Naive thymus-derived CD4-positive, alpha-beta T cell (primary cell): ENCODE data around the gene STX10. TPM values are rescaled to one million over a fixed set of nuclear protein-coding genes. Genes with fewer than 3 reads are reported as not detected.
A peak's percentile ranks its signal among the peaks of the same experiment; 100 is the strongest.

Source experiments
- ATAC-seq: fragments of 150-1000 bp; cut with Tn5 transposase; 2 replicates; pipeline ENCODE4 v1.10.0; 2021; ENCODE audit warnings: mild to moderate bottlenecking, moderate library complexity
- CTCF ChIA-PET: fragments of 350-600 bp; sonication (Branson Sonifier 250); formaldehyde crosslinking; loops from one replicate; lab custom pipeline; 2021; ENCODE audit warnings: antibody characterized with exemption; lab: Charles Lee
- POLR2A ChIA-PET: fragments of 350-600 bp; sonication (Branson Sonifier 250); formaldehyde crosslinking; loops from one replicate; lab custom pipeline; 2021; ENCODE audit warnings: antibody characterized with exemption, inconsistent platforms; lab: Charles Lee
- DNase-seq, 9 donors: peaks; one replicate each; pipeline versions ENCODE4 v3.0.0 to v3.0.0-alpha.2; 2020 to 2022; ENCODE audit warnings: mixed read lengths in 1 of 9
- H3K27ac ChIP-seq: one replicate; pipeline ENCODE4 v1.7.0; 2013; ENCODE audit warnings: mild to moderate bottlenecking, low read depth, low read length, moderate library complexity
- H3K27me3 ChIP-seq, 2 donors: one replicate each; pipeline ENCODE4 v1.7.0; 2013; ENCODE audit warnings: low read length in 2 of 2, mild to moderate bottlenecking in 2 of 2, moderate library complexity in 2 of 2; ENCODE audit not compliant: control insufficient read depth in 2 of 2, insufficient read depth in 2 of 2
- H3K36me3 ChIP-seq, 3 experiments: 1 replicate in 2 of 3; 2 replicates in 1 of 3; pipeline ENCODE4 v1.7.0; 2013; ENCODE audit warnings: low read length in 3 of 3, mild to moderate bottlenecking in 3 of 3, moderate library complexity in 1 of 3; ENCODE audit not compliant: insufficient read depth in 3 of 3, control insufficient read depth in 2 of 3
- H3K4me1 ChIP-seq, 2 donors: one replicate each; pipeline ENCODE4 v1.7.0; 2013; ENCODE audit warnings: low read length in 2 of 2, mild to moderate bottlenecking in 2 of 2, moderate library complexity in 1 of 2; ENCODE audit not compliant: control insufficient read depth in 2 of 2, insufficient read depth in 2 of 2
- H3K4me3 ChIP-seq: 2 replicates; pipeline ENCODE4 v1.7.0; 2013; ENCODE audit warnings: mild to moderate bottlenecking, low read length
- H3K9me3 ChIP-seq, 3 experiments: 1 replicate in 2 of 3; 2 replicates in 1 of 3; pipeline ENCODE4 v1.7.0; 2013; ENCODE audit warnings: low read length in 3 of 3; ENCODE audit not compliant: control insufficient read depth in 2 of 3
- H3K27ac Mint-ChIP-seq, 9 donors: one replicate each; pipeline ENCODE4 v1.8.0; 2020 to 2022; ENCODE audit warnings: mixed read lengths in 9 of 9, mild to moderate bottlenecking in 8 of 9, moderate library complexity in 5 of 9, inconsistent platforms in 2 of 9
- H3K27me3 Mint-ChIP-seq, 5 donors: one replicate each; pipeline ENCODE4 v1.8.0; 2021 to 2022; ENCODE audit warnings: mixed read lengths in 5 of 5, mild to moderate bottlenecking in 1 of 5
- H3K36me3 Mint-ChIP-seq, 5 donors: one replicate each; pipeline ENCODE4 v1.8.0; 2020 to 2022; ENCODE audit warnings: mixed read lengths in 5 of 5, mild to moderate bottlenecking in 3 of 5, inconsistent platforms in 1 of 5
- H3K4me1 Mint-ChIP-seq, 7 donors: one replicate each; pipeline ENCODE4 v1.8.0; 2020 to 2022; ENCODE audit warnings: mixed read lengths in 7 of 7, mild to moderate bottlenecking in 3 of 7, inconsistent platforms in 1 of 7
- H3K4me3 Mint-ChIP-seq, 10 donors: one replicate each; pipeline ENCODE4 v1.8.0; 2020 to 2022; ENCODE audit warnings: mild to moderate bottlenecking in 10 of 10, mixed read lengths in 10 of 10, moderate library complexity in 6 of 10, inconsistent platforms in 2 of 10
- H3K9me3 Mint-ChIP-seq, 11 donors: one replicate each; pipeline ENCODE4 v1.8.0; 2020 to 2022; ENCODE audit warnings: mixed read lengths in 11 of 11, mild to moderate bottlenecking in 4 of 11, inconsistent platforms in 1 of 11, moderate library complexity in 1 of 11
- intact Hi-C, 2 donors: fragments of 100-400 bp; cut with micrococcal nuclease; formaldehyde crosslinking; loops; one replicate each; pipeline ENCODE4 v1.15.1; 2023
- polyA plus RNA-seq, 2 donors: library from polyadenylated mRNA; unstranded; fragments of 300-500 nt; fragmentation: Illumina TruSeq; gene quantifications; one replicate each; pipeline ENCODE4 v1.2.3, GENCODE V29; 2021
- total RNA-seq, 6 experiments: library from RNA in 5 of 6; stranded (reverse) in 5 of 6; gene quantifications; 1 replicate in 5 of 6; 2 replicates in 1 of 6; pipeline ENCODE4 v1.2.3 and lab custom pipeline; 2021 to 2026

STX10 gene
- total and polyA plus RNA-seq, 7 experiments from 2014 or later, result 42.6 to 76.2 (median 63.7) TPM

DNA sequence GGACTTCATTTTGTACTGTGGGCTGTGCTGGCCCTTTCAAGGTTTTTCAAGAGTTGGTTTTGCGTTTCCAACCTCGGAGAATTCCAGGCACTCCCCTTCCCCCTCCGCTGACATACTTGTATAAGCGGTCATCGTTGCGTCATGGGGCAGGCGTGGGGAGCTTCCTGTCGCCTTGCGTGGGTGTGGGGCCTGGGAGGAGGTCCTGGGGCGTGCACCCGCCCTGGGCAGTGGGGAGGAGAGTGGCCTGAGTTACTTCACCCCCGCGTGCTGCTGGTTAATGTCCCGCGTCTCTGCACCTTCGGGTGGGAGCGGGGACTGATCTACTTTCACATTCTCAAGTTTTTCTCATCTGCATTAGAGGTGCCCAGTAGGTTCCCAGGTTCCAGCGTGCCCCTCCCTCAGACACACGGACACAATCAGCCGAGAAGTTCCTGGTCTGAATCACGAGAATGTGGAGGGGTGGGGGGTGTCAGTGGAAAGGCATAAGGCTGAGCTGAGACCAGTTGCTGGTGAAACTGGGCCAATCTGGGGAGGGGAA lies 4.1 kb upstream of the STX10 start:
- H3K4me1 Mint-ChIP-seq, result peaks cover 20 to 61% (median 32%) of the 10 kb centered on the region in 7 donors

DNA sequence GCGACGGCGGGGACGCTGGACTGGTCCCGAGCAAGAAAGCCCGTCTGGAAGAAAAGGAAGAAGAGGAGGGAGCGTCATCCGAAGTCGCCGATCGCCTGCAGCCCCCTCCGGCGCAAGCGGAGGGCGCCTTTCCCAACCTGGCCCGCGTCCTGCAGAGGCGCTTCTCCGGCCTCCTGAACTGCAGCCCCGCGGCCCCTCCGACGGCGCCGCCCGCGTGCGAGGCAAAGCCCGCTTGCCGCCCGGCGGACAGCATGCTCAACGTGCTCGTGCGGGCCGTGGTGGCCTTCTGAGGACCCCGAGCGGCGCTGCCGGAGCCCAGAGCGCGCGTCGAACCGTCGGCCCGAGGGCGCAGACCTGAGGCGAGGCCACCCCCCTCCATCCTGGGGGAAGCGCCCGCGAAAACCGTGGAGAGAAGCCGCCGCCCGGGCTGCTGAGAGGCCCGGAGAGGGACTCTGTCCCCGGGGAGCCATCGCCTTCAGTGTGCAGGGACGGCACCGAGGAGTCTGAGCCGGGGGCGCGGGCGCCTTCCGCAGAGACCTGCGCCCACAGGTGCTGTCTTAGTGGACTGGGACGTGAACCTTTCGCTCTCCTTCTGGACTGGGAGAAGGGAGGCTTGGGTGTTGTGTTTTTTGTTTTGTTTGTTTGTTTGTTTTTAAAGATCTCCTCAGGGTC lies 3.5 kb upstream of the STX10 start:
- peak overlapping the region; percentile 96 for H3K27ac ChIP-seq
- peak in 7 of 9 donors; percentile 11 to 44 (median 25) for DNase-seq
- no peaks in the 10 kb centered on the region for H3K9me3 ChIP-seq
- Mint-ChIP-seq H3K4me3 (peak overlapping the region; percentile 94 to 100 (median 98)), H3K27me3 (peaks cover 0 to 17% (median 0%) of the 10 kb centered on the region in 5 donors), H3K36me3 (peaks cover 12 to 34% (median 20%) of the 10 kb centered on the region in 5 donors), H3K4me1 (peaks cover 22 to 63% (median 35%) of the 10 kb centered on the region in 7 donors), H3K27ac (peak overlapping the region; percentile 97 to 100 (median 99)), H3K9me3 (peaks cover 0 to 25% (median 0%) of the 10 kb centered on the region in 11 donors)
- intact Hi-C loops, result loop anchor here (1.0 to 10.0 kb wide), 11 partner anchors 55 to 1364 kb away; partner anchors contain the start of genes DNAJB1 (in 2 of the 2), JUNB (in 1 of the 2), RFX1 (in 1 of the 2) and ZNF490 (in 1 of the 2)
- H3K4me3 ChIP-seq, result peak overlapping the region; percentile 96
- ChIA-PET POLR2A (interaction anchor here (0.6 to 6.6 kb wide), 21 partner anchors 9 to 423 kb away, joined by 3 to 283 read pairs (median 19); partner anchors contain the start of gene NACC1), CTCF (interaction anchor here (0.6 to 3.4 kb wide), 5 partner anchors 10 to 788 kb away, joined by 3 to 17 read pairs (median 14); no protein-coding TSS in a partner anchor)
- peaks cover 0 to 41% (median 6%) of the 10 kb centered on the region in 3 experiments for H3K36me3 ChIP-seq
- no peak for ATAC-seq
- H3K4me1 ChIP-seq, result peaks cover 20 to 27% of the 10 kb centered on the region in 2 donors
- H3K27me3 ChIP-seq, result no peaks in the 10 kb centered on the region

More for the DNA sequence above, 4.1 kb upstream of the STX10 start:
- Histone ChIP-seq H3K4me1 (peaks cover 16 to 23% of the 10 kb centered on the region in 2 donors), H3K4me3 (peak overlapping the region; percentile 96), H3K36me3 (peaks cover 0 to 41% (median 6%) of the 10 kb centered on the region in 3 experiments), H3K27ac (peak overlapping the region; percentile 96), H3K9me3 (no peaks in the 10 kb centered on the region), H3K27me3 (no peaks in the 10 kb centered on the region)
- peaks cover 0 to 25% (median 0%) of the 10 kb centered on the region in 11 donors for H3K9me3 Mint-ChIP-seq
- ChIA-PET CTCF (interaction anchor here (1.1 to 3.4 kb wide), 9 partner anchors 9 to 58 kb away, joined by 3 to 17 read pairs (median 8); no protein-coding TSS in a partner anchor), POLR2A (interaction anchor here (0.9 to 6.6 kb wide), 10 partner anchors 14 to 108 kb away, joined by 3 to 283 read pairs (median 11); partner anchors contain the start of gene NACC1)
- peak overlapping the region; percentile 94 to 100 (median 98) for H3K4me3 Mint-ChIP-seq
- intact Hi-C loops, result loop anchor here (5.0 to 10.0 kb wide), 6 partner anchors 362 to 1363 kb away; partner anchors contain the start of genes DNAJB1 (in 2 of the 2), JUNB (in 1 of the 2), ZNF490 (in 1 of the 2) and ZNF791 (in 1 of the 2)
- H3K36me3 Mint-ChIP-seq, result peaks cover 12 to 33% (median 20%) of the 10 kb centered on the region in 5 donors
- peaks cover 0 to 17% (median 0%) of the 10 kb centered on the region in 5 donors for H3K27me3 Mint-ChIP-seq
- H3K27ac Mint-ChIP-seq, result peak overlapping the region; percentile 97 to 100 (median 98)
- DNase-seq (peak; percentile 26 to 80 (median 41)), ATAC-seq (no peak)

DNA sequence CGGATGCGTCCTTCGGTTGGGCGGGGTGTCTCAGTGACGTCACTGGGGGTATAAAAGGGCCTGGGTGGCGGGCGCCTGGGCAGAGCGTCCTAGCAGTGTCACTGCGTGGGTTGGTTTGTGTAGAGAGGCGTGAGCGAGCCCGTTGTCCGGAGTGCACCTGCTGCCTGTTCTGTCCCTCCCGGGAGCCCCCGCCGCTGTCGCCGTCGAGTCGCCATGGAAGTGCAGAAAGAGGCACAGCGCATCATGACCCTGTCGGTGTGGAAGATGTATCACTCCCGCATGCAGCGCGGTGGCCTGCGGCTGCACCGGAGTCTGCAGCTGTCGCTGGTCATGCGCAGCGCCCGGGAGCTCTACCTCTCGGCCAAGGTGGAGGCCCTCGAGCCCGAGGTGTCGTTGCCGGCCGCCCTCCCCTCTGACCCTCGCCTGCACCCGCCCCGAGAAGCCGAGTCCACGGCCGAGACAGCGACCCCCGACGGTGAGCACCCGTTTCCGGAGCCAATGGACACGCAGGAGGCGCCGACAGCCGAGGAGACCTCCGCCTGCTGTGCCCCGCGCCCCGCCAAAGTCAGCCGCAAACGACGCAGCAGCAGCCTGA lies 2.9 kb upstream of the STX10 start:
- peaks cover 22 to 60% (median 33%) of the 10 kb centered on the region in 7 donors for H3K4me1 Mint-ChIP-seq
- H3K27ac Mint-ChIP-seq, result peak overlapping the region; percentile 97 to 100 (median 99)
- DNase-seq, result peak; percentile 93 to 99 (median 96)
- Histone ChIP-seq H3K4me3 (peak overlapping the region; percentile 96), H3K36me3 (peaks cover 0 to 41% (median 6%) of the 10 kb centered on the region in 3 experiments), H3K27ac (peak overlapping the region; percentile 96), H3K4me1 (peaks cover 22 to 27% of the 10 kb centered on the region in 2 donors), H3K9me3 (no peaks in the 10 kb centered on the region), H3K27me3 (no peaks in the 10 kb centered on the region)
- POLR2A ChIA-PET, result interaction anchor here (0.6 to 3.9 kb wide), 28 partner anchors 10 to 635 kb away, joined by 3 to 117 read pairs (median 8); partner anchors contain the start of genes JUNB and NACC1
- intact Hi-C loops, result loop anchor here (1.0 to 10.0 kb wide), 14 partner anchors 10 to 1364 kb away; partner anchors contain the start of genes DNAJB1 (in 2 of the 2), JUNB (in 1 of the 2), NACC1 (in 1 of the 2) and RFX1 (in 1 of the 2)
- CTCF ChIA-PET, result interaction anchor here (0.6 to 1.8 kb wide), 9 partner anchors 14 to 789 kb away, joined by 3 to 11 read pairs (median 3); no protein-coding TSS in a partner anchor
- peaks cover 0 to 25% (median 0%) of the 10 kb centered on the region in 11 donors for H3K9me3 Mint-ChIP-seq
- ATAC-seq, result peak; percentile 49
- peaks cover 0 to 17% (median 0%) of the 10 kb centered on the region in 5 donors for H3K27me3 Mint-ChIP-seq
- peak overlapping the region; percentile 94 to 100 (median 98) for H3K4me3 Mint-ChIP-seq
- peaks cover 12 to 34% (median 20%) of the 10 kb centered on the region in 5 donors for H3K36me3 Mint-ChIP-seq

DNA sequence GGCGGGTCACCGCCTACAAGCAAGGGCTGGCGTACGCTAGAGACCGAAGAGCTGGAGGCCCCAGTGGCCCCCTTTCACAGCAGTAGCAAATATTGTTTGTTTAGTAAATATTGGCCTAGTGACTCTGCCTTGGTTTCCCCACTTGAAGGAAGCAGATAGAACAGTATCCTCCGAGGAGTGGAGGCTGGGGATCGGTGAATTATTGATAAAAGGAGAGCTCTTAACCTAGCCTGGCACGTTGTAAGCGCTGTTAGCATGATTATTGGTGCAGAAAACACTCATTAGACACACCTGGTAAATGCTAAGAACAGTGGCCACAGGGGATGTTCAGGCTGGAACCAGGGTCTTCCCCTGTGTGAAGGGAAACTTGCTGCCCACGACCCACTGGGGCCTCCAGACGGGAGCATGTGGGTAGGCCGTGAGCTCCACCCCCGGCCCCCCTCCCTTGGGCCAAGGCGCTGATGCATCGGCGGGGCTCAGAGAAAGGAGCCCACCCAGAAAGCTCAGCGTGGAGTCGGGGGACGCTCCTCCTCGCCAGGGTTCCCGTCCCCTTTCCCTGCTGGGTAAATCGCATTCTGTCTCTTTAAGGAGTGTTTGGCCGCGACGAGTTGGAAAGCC lies 2.3 kb upstream of the STX10 start:
- Histone ChIP-seq H3K9me3 (no peaks in the 10 kb centered on the region), H3K27me3 (no peaks in the 10 kb centered on the region), H3K4me3 (peak overlapping the region; percentile 96), H3K27ac (peak overlapping the region; percentile 96), H3K36me3 (peaks cover 0 to 41% (median 6%) of the 10 kb centered on the region in 3 experiments), H3K4me1 (peaks cover 22 to 23% of the 10 kb centered on the region in 2 donors)
- Mint-ChIP-seq H3K36me3 (peaks cover 12 to 34% (median 20%) of the 10 kb centered on the region in 5 donors), H3K9me3 (peaks cover 0 to 25% (median 0%) of the 10 kb centered on the region in 11 donors), H3K4me1 (peaks cover 18 to 54% (median 28%) of the 10 kb centered on the region in 7 donors), H3K27me3 (peaks cover 0 to 17% (median 0%) of the 10 kb centered on the region in 5 donors), H3K4me3 (peak overlapping the region; percentile 94 to 100 (median 98)), H3K27ac (peak overlapping the region; percentile 97 to 100 (median 99))
- ChIA-PET POLR2A (interaction anchor here (0.7 to 3.9 kb wide), 34 partner anchors 10 to 1373 kb away, joined by 3 to 117 read pairs (median 6); partner anchors contain the start of genes JUNB and NACC1), CTCF (interaction anchor here (0.6 to 1.8 kb wide), 16 partner anchors 9 to 1761 kb away, joined by 3 to 11 read pairs (median 4); partner anchors contain the start of gene NACC1)
- DNase-seq (no peak), ATAC-seq (peak; percentile 0)
- intact Hi-C loops, result loop anchor here (1.0 to 10.0 kb wide), 12 partner anchors 11 to 1365 kb away; partner anchors contain the start of genes DNAJB1 (in 2 of the 2), JUNB (in 1 of the 2), NACC1 (in 1 of the 2) and RFX1 (in 1 of the 2)
